Measurements from ENCODE around the gene STX2. TPM values are rescaled to one million over a fixed set of nuclear protein-coding genes. Genes with fewer than 3 reads are reported as not detected.

The STX2 gene
- total and polyA plus RNA-seq, 10 of the 15 experiments (the other 5 are each of a cell fraction or from before 2014, with no cell fraction given): 6.0 to 22.2 (median 10.0) TPM

GRCh38 chr12:130793554-130793849 is 45.5 kb downstream of the STX2 start:
- DNase-seq (ENCODE audit: low read depth, low spot score) (no peak), ATAC-seq (no peak), FAIRE-seq (no peak)
- RAD21 ChIA-PET (ENCODE audit: unreplicated experiment): no interaction called here
- Histone ChIP-seq H3K79me2 (ENCODE audit: control insufficient read depth, insufficient read depth, low read length) (no peaks in the 10 kb centered on the region), H4K20me1 (ENCODE audit: control insufficient read depth, insufficient read depth) (no peaks in the 10 kb centered on the region), H3K27me3 (replicated peaks in 1 of 2; ENCODE audit: control insufficient read depth in 2 of 2, insufficient read depth in 2 of 2, low read length in 1 of 2) (no peaks in the 10 kb centered on the region), H3K27ac (ENCODE audit: control insufficient read depth, insufficient read depth) (no peak overlapping the region), H3K4me2 (ENCODE audit: control insufficient read depth, insufficient read depth) (no peak overlapping the region), H3K36me3 (ENCODE audit: control insufficient read depth in 2 of 2, insufficient read depth in 2 of 2, low read length in 1 of 2) (peaks cover 0 to 12% of the 10 kb centered on the region in 2 experiments; a peak in 2 of 4 replicates), H3K9me3 (replicated peaks; ENCODE audit: control insufficient read depth, insufficient read depth, low read length) (no peaks in the 10 kb centered on the region), H3K9ac (ENCODE audit: control insufficient read depth, insufficient read depth, low read length) (no peak overlapping the region), H3K4me3 (no peak overlapping the region), H2AFZ (ENCODE audit: control insufficient read depth, low read depth, low read length) (no peak overlapping the region), H3K4me1 (ENCODE audit: control insufficient read depth, insufficient read depth, low read length) (peaks cover 13% of the 10 kb centered on the region)
- BruUV-seq (replicated peaks): no TSS peak
- POLR2A ChIA-PET: no interaction called here
- intact Hi-C loops (cut with micrococcal nuclease; ENCODE audit: unreplicated experiment): no loop called here
- in situ Hi-C loops (cut with MboI): no loop called here
- CTCF ChIA-PET: interaction anchor here (0.6 kb wide), 1 partner anchor 27 kb away, joined by 5 read pairs; no protein-coding TSS in a partner anchor
- TF ChIP-seq MYB (IDR thresholded peaks at IDR 0.05; ENCODE audit: borderline replicate concordance, low read depth, low read length) (no peak), MAX (IDR thresholded peaks at IDR 0.05; ENCODE audit: low read depth, low read length) (no peak), CREB1 (IDR thresholded peaks at IDR 0.05; ENCODE audit: low read depth) (no peak), RUNX3 (IDR thresholded peaks at IDR 0.05; ENCODE audit: low read length) (no peak), SMC3 (IDR thresholded peaks at IDR 0.05; ENCODE audit: borderline replicate concordance, low read length) (no peak), EED (IDR thresholded peaks at IDR 0.05; ENCODE audit: low read depth) (no peak), HDAC6 (IDR thresholded peaks at IDR 0.05; ENCODE audit: unreplicated experiment) (no peak), GATAD2B (conservative IDR thresholded peaks at IDR 0.05; ENCODE audit: low read depth) (no peak), CEBPB (IDR thresholded peaks at IDR 0.05; ENCODE audit: borderline replicate concordance in 1 of 2, low read depth in 2 of 2, low read length in 2 of 2) (no peak), SUPT20H (IDR thresholded peaks at IDR 0.05; ENCODE audit: borderline replicate concordance, control insufficient read depth, low read depth, low read length) (no peak), BCLAF1 (IDR thresholded peaks at IDR 0.05) (no peak), CTCF (IDR thresholded peaks at IDR 0.05 in 2 of 3, conservative IDR thresholded peaks at IDR 0.05 in 1 of 3; ENCODE audit: control insufficient read depth in 2 of 3, extremely low read depth in 1 of 3, insufficient read depth in 1 of 3, low read depth in 3 of 3, low read length in 3 of 3) (no peak), NFXL1 (IDR thresholded peaks at IDR 0.05; ENCODE audit: borderline replicate concordance) (no peak), ZNF592 (IDR thresholded peaks at IDR 0.05) (no peak), MEF2B (IDR thresholded peaks at IDR 0.05; ENCODE audit: partially characterized antibody, poor library complexity, severe bottlenecking) (no peak)
- WGBS (ENCODE audit: insufficient coverage, insufficient replicate concordance, low lambda C conversion rate, missing lambda C conversion rate): 80% methylated on average over 3 of the region's 3 CpGs
- SMC1A ChIA-PET (ENCODE audit: uncharacterized antibody, unreplicated experiment): no interaction called here

Data from GM12878 (cell line).